ENCODE data around the gene SRRM5.

Gene SRRM5

GRCh38 chr19:43596842-43597461 is 14.9 kb upstream of the SRRM5 start:
- no peaks in the 10 kb centered on the region for H3K9me3 ChIP-seq (ENCODE audit: control insufficient read depth, insufficient read depth, low read length)
- peak overlapping the region; percentile 90 for H3K4me2 ChIP-seq (ENCODE audit: low read length)
- peaks cover 57% of the 10 kb centered on the region for H3K79me2 ChIP-seq (ENCODE audit: control insufficient read depth, low read length)
- peaks cover 45% of the 10 kb centered on the region for H3K36me3 ChIP-seq (ENCODE audit: control insufficient read depth, low read length)
- H3K27me3 ChIP-seq (ENCODE audit: control insufficient read depth, low read length) = no peaks in the 10 kb centered on the region
- TF ChIP-seq, protein P1, sequence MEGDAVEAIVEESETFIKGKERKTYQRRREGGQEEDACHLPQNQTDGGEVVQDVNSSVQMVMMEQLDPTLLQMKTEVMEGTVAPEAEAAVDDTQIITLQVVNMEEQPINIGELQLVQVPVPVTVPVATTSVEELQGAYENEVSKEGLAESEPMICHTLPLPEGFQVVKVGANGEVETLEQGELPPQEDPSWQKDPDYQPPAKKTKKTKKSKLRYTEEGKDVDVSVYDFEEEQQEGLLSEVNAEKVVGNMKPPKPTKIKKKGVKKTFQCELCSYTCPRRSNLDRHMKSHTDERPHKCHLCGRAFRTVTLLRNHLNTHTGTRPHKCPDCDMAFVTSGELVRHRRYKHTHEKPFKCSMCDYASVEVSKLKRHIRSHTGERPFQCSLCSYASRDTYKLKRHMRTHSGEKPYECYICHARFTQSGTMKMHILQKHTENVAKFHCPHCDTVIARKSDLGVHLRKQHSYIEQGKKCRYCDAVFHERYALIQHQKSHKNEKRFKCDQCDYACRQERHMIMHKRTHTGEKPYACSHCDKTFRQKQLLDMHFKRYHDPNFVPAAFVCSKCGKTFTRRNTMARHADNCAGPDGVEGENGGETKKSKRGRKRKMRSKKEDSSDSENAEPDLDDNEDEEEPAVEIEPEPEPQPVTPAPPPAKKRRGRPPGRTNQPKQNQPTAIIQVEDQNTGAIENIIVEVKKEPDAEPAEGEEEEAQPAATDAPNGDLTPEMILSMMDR (IDR thresholded peaks at IDR 0.05; ENCODE audit: low read depth, low read length, poor library complexity, severe bottlenecking) = no peak
- H4K20me1 ChIP-seq (ENCODE audit: control insufficient read depth, insufficient read depth, low read depth, low read length) = no peaks in the 10 kb centered on the region
- peaks cover 3% of the 10 kb centered on the region; the same call in 1 of the 2 replicates for H3F3A ChIP-seq (ENCODE audit: control insufficient read depth, insufficient read depth)
- H3K27ac ChIP-seq (ENCODE audit: low read depth, low read length) = peak overlapping the region; percentile 72
- H3K4me3 ChIP-seq (ENCODE audit: low read length) = peak overlapping the region; percentile 83
- H3K4me1 ChIP-seq (ENCODE audit: control insufficient read depth, low read length) = peaks cover 18% of the 10 kb centered on the region
- H3K9me2 ChIP-seq (replicated peaks; ENCODE audit: control insufficient read depth, low read length) = no peaks in the 10 kb centered on the region

DNA sequence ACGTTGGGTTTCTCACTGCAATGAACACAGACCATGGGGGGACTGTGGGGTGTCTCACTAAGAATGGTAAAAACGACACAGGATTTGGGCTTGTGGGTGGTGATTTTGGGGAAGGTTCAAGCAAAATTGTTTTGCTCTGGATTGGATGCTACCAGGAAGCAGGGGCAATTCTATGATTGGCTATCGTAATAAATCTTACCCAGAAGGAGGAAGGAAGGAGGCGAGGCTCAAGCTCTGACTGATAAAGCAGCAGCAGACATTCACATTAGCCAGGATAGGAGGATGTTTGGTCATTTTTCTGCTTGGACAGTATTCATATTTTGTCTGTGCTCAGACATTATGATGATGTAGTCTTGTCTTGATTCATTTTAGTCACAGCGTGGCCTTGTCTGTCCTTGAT is 14.0 kb upstream of the SRRM5 start:
- Histone ChIP-seq H3K27ac (ENCODE audit: low read depth, low read length) (no peak overlapping the region), H3K4me3 (ENCODE audit: low read length) (peak overlapping the region; percentile 83), H3K4me1 (ENCODE audit: control insufficient read depth, low read length) (peaks cover 18% of the 10 kb centered on the region), H3F3A (ENCODE audit: control insufficient read depth, insufficient read depth) (peaks cover 3% of the 10 kb centered on the region; the same call in 1 of the 2 replicates), H4K20me1 (ENCODE audit: control insufficient read depth, insufficient read depth, low read depth, low read length) (no peaks in the 10 kb centered on the region), H3K9me2 (replicated peaks; ENCODE audit: control insufficient read depth, low read length) (no peaks in the 10 kb centered on the region), H3K36me3 (ENCODE audit: control insufficient read depth, low read length) (peaks cover 44% of the 10 kb centered on the region), H3K27me3 (ENCODE audit: control insufficient read depth, low read length) (no peaks in the 10 kb centered on the region), H3K9me3 (ENCODE audit: control insufficient read depth, insufficient read depth, low read length) (no peaks in the 10 kb centered on the region), H3K79me2 (ENCODE audit: control insufficient read depth, low read length) (peaks cover 57% of the 10 kb centered on the region), H3K4me2 (ENCODE audit: low read length) (peak overlapping the region; percentile 90)
- TF ChIP-seq EZH2phosphoT487 (IDR thresholded peaks at IDR 0.05; ENCODE audit: borderline replicate concordance, low read length) = no peak
- TF ChIP-seq, protein P1 (IDR thresholded peaks at IDR 0.05; ENCODE audit: low read depth, low read length, poor library complexity, severe bottlenecking) = no peak

DNA sequence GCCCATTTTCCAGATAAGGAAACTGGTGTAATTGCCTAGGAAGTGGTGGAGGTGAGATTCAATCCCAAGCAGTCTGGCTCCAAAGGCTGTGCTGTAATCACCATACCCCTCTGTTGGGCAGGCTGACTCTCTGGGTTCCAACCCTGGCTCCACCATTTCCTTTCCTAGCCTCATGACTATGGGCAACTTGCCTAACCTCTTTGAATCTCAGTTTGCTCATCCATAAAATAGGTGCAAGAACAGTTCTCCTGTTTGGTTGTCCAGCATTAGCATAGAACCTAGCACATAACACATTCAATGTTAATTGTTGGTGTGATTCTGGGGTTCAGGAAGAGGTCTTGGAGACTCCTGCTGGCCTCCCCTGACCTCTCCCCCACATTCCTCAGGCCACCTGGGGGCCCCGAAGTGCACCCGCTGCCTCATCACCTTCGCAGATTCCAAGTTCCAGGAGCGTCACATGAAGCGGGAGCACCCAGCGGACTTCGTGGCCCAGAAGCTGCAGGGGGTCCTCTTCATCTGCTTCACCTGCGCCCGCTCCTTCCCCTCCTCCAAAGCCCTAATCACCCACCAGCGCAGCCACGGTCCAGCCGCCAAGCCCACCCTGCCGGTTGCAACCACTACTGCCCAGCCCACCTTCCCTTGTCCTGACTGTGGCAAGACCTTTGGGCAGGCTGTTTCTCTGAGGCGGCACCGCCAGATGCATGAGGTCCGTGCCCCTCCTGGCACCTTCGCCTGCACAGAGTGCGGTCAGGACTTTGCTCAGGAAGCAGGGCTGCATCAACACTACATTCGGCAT is 13.2 kb upstream of the SRRM5 start:
- Histone ChIP-seq H3K9me2 (replicated peaks; ENCODE audit: control insufficient read depth, low read length) (no peaks in the 10 kb centered on the region), H3K4me3 (ENCODE audit: low read length) (peak overlapping the region; percentile 83; the same call in 1 of the 2 replicates), H3K4me1 (ENCODE audit: control insufficient read depth, low read length) (peaks cover 19% of the 10 kb centered on the region), H3K36me3 (ENCODE audit: control insufficient read depth, low read length) (peaks cover 42% of the 10 kb centered on the region), H3K79me2 (ENCODE audit: control insufficient read depth, low read length) (peaks cover 56% of the 10 kb centered on the region), H3K27me3 (ENCODE audit: control insufficient read depth, low read length) (no peaks in the 10 kb centered on the region), H4K20me1 (ENCODE audit: control insufficient read depth, insufficient read depth, low read depth, low read length) (no peaks in the 10 kb centered on the region), H3K4me2 (ENCODE audit: low read length) (peak overlapping the region; percentile 90), H3F3A (ENCODE audit: control insufficient read depth, insufficient read depth) (peaks cover 3% of the 10 kb centered on the region; the same call in 1 of the 2 replicates), H3K27ac (ENCODE audit: low read depth, low read length) (no peak overlapping the region), H3K9me3 (ENCODE audit: control insufficient read depth, insufficient read depth, low read length) (no peaks in the 10 kb centered on the region)
- TF ChIP-seq, protein P1 (IDR thresholded peaks at IDR 0.05; ENCODE audit: low read depth, low read length, poor library complexity, severe bottlenecking) = no peak
- TF ChIP-seq EZH2phosphoT487 (IDR thresholded peaks at IDR 0.05; ENCODE audit: borderline replicate concordance, low read length) = no peak

All from DOHH2 (cell line).